Measurements from ENCODE around the gene MYH14.
"Not testable (repeated sequence)": the region's sequence is repeated elsewhere in the genome, so short reads cannot be mapped to it uniquely, and the experiment has no call there.

MYH14 gene

DNA sequence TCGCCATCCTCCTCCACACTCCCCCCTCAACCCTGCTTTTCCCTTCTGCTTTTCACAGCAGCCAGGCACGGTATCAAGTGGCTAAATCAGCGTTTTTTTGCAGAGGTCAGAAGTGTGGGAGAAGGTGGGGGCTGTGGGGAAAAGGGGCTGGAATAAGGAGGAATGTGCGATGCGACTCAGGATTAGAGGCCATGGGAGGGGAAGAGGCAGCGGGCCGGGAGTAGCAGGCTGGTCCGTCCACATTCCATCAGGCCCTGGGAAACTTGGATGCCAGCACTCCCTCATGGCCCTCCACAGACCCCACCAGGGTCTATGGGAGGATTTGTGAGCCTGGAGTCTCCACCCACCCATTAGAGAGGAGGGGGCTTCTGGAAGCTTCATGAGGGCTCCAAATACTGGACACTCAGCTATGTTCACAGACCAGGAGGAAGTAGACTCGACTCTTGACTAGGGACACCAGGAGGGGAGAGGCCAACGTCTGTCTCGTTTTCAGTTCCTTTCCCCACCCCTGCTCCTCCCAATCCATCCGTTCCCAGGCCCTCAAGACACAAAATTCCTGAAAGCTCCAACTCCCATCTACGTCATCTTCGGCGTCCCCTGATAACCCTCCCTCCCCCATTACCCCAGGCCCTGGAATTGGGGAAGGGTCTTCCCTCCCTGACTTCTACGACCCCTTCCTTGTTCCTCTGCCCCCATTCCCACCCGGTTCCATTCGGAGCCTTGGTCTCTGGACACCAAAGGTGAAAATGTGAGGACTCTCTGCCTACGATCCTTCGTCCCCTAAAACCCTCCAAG lies 129.0 kb downstream of the MYH14 start:
- DNase-seq: peak; percentile 69

DNA sequence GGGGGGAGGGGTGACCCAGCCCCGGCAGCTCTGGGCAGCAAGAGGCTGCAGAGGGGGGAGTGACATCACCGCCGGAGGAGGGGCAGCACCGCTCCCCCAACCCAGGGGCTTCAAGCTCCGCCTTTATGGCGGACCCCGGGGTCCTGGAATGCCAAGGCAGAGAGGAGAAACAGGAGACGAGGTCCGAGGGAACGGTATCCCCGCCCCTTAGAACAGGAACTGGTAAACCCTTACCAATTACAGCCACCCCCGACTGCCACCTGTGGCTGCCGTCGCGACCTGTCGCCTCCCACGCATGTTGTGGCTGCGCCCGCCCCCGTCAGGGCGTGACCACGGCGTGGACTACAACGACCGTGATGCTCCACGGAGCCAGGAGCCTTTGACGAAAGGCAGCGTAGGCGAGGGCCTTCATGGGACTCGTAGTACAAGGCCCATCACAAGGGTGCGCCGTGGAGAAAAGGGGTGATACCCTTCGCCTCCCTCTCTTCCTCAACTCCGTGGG lies 129.9 kb downstream of the MYH14 start:
- peak; percentile 97 for DNase-seq

DNA sequence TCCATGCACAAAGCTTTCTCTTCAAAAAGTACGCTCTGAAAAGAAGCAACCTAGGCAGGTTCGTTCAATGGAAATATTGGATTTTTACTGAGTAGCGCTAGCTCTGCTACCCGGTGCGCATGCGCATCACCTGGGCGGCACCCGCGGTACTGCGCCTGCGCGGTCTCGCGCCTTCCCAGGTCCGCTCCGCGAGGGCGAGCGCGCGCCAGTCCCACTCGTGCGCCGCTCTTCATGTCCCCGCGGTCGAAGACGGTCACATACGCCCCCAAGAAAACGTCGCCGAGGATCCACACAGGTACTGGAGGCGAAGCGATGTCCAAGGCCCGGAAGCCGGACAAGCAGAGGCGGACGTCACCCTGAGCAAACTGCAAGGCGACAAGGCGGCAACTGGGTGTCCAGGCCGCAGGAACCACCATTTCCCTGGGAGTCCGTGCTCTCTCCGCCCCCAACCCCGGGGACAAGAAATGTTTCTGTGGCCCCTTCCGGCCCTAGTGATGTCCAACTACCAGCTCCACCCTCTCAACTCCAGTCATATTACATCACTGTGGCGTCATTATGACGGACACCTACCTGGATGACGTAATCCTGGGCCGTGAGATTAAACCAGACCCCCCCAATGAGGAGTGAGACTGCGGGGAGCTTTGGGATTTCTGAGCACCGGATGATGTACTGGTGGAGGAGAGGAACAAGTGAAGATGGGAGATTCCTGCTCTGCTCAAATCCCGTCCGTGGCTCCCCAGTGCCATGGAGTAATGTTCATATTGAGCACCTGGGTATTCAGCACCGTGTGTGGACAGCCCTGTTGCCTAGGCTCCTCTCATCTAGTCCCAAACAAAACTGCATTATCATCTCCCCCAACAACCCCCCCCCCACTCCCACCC lies 130.6 kb downstream of the MYH14 start:
- peak; percentile 99 for DNase-seq

DNA sequence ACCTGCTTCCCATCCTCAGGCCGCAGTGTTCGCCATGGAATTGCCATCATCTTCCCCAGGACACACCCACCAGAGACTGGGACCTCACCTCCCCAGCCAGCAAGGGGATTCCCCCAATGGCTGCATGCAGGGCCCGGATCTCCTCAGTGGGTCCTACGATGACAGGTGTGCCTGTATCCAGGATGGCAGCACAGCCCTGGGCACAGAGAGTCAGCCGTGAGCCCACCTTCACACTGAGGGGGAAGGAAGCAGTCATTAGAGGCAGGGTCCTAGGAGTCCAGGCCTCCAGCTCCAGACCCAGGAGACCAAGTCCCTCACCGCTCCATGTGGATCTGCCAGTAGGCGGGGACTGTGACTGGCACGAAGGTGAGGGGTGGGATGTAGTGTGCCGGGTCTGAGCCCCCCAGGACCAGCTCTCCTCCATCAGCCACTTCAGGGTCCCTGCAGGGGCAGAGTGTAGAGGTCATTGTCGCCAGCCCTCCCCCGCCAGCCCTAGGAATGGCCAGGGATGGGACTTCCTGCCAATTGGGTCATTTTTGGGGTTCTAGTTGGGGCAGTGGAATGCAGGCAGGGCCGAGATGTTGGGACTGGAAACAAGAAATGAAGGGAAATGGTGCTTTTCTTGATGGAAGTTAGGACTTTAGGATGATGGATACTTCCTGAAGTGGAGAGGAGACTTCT lies 131.5 kb downstream of the MYH14 start:
- DNase-seq: no peak

DNA sequence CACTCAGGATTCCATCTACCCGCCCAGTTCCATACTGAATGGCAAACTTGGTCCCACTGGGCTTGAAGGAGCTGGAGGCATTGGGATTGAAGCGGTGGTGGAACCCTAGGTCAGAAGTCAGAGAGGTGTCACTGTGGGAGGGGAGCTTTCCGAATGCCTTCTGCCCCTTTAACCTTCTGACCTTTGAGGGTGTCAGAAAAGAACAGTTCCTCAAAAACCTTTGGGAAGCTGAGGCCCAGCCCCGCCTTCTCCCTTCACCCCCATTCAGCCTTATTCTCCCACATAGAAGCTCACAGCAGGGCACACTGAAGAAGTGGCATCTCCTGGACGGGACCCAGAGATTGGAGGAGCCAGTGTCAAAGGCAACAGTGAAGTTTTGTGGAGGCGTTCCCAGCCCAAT lies 133.6 kb downstream of the MYH14 start:
- DNase-seq: not testable (repeated sequence)

DNA sequence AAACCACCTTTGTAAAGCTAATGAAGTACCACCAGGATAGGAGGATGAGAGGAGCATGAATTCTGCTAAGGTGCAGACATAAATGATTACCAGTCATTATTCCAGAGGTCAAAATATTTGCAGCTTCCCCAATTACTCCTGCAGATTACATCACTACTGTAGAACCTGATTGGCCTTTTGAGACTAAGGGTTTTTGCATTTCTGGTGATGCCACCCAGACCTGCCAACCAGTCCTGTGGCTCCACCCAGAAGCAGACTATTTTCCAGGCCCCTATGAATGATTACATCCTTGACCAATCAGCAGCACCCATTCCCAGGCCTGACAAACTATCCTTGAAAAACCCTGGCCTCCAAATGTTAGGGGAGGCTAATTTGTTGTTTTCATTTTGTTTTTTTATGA lies 136.9 kb downstream of the MYH14 start:
- no peak for DNase-seq

DNA sequence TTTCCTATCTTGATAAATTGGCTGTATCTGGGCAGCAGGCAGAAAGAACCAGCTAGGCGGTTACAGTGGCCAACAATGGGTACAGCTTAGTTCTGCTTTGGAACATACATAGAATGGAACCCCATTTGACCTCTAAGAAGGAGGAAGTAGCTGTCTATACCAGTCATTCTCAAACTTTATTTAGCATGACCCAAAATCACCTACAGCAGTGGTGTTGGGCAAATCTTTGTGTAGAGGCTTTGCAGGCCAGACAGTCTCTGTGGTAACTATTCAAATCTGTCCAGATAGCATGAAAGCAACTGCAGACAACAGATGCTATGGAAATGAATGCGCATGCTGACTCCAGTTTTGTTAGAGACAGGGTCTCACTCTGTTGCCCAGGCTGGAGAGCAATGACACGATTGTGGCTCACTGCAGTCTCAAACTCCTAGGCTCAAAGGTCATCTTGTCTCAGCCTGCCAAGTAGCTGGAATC lies 137.7 kb downstream of the MYH14 start:
- no peak for DNase-seq

DNA sequence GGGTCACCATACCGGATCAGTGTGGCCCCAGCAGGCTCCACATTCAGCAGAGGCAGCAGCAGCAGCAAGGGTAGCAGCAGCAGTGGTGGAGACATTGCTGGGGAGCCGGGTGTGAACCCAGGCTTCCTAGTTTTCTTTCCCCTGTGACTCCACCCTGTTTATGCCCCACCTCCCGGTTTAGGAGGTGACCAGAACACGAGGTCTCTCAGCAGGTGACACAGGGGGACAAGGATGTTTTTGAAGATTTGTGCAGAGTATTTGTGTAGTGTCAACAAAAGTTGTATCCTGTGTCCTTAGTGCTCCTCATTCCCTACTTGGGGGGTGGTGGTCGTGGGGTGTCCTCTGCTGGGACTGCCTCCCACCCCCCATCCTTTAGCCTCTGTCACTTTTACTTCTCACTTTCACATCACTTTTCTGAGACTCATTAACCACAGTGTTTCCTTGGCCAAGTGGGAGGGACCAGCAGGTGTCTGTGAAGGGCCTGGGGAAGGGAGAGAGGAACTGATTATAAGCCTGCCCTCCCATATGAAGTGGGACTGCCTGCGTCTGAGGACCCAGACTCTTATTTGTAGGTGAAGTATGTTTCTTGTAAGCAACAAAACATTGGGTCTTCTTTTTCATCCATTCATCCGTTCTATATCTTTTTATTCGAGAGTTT lies 141.4 kb downstream of the MYH14 start:
- no peak for DNase-seq

DNA sequence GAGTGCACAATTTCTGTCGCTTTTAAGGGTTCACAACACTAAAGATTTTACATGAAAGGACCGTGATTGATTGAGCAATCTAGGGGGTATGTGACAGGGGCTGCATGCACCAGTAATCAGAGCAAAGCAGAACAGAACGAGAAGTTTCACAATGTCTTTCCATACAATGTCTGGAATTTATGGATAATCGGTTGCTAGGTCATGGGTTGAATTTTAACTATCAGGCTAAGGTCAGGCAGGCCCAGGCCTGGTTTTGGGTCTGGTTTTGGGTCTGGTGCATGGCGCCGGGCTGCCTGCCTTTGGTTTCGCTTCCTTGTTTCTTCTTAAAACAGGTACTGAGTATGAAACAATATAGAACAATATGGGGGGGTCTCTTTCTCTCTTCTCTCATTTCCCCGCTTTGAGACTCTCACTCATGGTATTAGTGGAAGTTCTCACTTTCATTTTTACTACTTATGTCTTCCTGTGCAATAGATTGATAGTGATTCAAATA lies 143.7 kb downstream of the MYH14 start:
- DNase-seq: not testable (repeated sequence)

DNA sequence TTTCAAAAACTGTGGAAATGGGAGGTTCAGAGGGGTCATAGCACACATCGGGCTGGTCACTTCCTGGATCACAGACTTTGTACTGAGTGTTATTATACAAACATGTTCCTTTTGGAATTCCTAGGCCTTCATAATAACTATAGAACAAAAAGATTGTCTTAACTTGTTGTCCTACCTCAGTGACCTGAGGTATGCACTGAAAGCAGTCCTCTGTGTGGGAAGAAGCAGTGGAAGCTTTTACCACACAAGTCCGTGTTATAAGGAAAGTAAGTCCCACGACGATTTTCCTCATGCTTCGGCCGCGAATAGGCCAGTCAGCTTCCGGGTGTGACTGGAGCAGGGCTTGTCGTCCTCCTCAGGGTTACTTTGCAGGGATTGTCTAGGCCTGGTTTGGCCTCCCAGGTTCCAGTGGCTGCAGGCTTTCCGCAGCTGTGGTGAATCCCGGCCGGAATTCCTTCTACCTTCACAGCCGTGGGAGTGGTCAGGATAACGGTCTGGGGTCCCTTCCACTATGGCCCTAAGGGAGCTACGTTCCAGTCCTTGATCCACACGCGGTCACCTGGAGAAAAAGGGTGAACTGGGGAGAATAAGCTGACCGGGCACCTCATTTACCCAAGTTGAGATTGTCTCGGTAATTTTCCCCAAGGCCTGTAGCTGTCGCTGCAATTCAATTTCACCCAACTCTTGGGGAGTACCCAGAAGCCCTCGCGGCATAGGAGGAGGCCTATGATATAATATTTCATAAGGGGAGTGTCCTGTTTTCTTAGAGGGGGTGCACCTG lies 146.0 kb downstream of the MYH14 start:
- peak; percentile 35 for DNase-seq

DNA sequence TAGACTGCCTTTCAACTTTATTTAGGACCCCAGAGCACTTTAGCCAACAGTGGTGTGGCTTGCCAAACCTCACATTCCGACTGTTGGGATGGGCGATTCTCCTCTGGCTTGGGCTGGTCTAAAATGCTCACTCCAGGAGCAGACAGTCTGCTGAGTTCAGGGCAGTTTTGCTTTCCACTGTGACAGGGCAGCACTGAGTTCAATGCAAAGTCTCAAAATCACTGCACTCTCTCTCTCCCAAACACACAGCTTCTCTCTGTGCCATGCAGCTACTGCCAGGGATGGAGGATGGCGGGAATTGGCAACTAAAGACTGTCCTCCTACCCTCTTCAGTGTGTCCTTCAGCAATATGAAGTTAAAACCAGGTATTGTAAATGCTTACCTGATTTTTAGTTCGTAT lies 148.8 kb downstream of the MYH14 start:
- no peak for DNase-seq

DNA sequence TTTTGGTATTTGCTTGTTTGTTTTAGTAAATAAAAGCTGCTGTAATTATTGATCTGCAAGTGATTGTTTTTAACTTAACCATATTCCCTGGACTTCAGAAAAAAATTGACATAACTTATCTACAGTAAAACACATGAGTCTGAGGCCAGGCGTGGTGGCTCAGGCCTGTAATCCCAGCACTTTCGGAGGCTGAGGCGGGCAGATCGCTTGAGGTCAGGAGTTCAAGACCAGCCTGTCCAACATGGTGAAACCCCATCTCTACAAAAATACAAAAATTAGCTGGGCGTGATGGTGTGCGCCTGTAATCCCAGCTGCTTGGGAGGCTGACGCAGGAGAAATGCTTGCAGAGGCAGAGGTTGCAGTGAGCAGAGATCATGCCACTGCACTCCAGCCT lies 150.1 kb downstream of the MYH14 start:
- DNase-seq: not testable (repeated sequence)

DNA sequence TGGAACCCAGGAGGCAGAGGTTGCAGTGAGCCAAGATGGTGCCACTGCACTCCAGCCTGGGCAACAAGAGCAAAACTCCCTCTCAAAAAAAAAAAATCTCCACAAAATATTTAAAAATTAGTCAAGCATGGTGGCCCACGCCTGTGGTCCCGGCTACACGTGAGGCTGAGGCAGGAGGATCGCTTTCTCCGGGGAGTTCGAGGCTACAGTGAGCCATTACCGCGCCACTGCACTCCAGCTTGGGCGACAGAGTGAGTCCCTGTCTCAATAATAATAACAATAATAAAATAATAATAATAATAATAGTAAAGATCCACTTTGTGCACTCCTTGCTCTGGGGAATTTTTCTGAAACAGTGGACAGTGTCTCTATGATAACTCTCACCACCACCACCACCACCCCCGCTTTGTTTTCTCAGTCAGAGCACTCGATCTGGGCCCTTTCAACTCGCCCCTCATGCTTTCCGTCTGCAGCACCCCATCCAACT lies 153.3 kb downstream of the MYH14 start:
- DNase-seq: no peak

DNA sequence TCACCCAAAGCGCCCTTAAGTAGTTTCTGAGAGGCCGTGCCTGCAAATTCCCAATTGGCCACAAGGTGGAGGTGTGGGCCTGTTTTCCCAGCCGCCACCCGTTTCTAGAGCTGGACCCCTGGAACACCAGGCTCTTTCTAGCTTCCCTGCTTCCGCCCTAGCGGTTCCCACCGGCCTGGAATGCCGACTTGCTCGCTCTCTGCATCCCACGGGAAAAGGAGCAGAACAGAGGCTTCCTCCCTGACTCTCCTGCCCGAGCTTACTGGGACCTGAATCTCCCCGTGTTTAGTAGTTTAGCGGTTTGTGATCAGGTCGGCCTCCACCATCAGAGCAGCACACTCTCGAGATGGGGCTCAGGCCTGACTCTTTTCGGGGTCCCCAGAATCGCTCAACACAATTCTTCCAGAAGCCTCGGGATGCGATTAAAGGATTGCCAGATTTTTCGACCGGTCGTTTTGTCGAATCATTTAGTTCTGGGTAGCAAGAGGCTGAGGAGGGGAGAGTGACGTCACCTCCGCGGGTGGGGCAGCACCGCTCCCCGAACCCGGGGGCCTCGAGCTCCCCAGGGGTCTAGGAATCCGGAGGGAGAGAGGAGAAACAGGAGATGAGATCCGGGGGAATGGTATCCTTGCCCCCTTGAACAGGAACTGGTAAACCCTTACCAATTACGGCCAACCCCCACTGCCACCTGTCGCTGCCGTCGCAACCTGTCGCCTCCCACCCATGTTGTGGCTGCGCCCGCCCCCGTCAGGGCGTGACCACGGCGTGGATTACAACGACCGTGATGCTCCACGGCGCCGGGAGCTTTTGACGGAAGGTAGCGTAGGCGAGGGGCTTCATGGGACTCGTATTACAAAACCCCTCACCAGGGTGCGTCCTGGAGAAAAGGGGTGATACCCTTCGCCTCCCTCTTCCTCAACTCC lies 154.0 kb downstream of the MYH14 start:
- peak; percentile 81 for DNase-seq

DNA sequence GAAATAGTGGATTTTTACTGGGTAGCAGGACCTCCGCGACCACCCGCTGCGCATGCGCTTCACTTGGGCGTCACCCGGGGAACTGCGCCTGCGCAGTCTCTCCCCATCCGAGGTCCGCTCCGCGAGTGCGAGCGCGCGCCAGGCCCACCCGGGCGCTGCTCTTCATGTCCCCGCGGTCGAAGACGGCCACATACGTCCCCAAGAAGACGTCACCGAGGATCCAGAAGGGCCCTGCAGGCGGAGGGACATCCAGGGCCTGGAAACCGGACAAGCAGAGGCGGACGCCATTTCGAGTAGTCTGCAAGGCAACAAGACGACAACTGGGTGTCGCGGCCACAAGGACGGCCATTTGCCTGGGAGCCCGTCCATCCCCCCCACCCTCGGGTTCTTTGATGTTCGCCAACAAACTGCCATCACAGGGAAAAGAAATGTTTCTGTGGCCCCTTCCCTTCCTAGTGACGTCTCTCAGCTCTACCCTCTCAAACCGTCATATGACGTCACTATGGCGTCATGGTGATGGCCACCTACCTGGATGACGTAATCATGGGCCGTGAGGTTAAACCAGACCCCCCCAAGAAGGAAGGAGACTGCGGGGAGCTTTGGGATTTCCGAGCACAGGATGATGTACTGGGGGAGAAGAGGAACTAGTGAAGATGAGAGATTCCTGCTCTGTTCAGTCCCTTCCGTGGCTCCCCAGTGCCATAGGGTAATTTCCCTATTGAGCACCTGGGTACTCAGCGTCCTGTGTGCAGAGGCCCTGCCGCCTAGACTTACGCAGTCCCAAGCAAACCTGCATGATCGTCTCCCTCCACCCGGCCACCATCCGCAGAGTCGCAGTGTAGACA lies 155.3 kb downstream of the MYH14 start:
- peak; percentile 83 for DNase-seq

DNA sequence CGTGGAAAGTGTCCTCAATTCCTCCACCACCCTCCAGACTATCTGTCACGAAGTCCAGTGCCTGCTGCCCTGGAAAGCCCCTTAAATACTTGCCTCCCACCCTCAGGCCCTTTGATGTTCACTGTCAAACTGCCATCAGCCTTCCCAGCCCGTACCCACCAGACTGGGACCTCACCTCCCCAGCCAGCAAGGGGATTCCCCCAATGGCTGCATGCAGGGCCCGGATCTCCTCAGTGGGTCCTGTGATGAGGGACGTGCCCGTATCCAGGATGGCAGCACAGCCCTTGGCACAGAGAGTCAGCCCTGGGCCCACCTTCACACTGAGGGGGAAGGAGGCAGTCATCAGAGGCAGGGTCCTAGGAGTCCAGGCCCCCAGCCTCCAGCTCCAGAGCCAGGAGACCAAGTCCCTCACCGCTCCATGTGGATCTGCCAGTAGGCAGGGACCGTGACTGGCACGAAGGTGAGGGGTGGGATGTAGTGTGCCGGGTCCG lies 156.0 kb downstream of the MYH14 start:
- no peak for DNase-seq

Measured in right kidney (tissue), 1 donor.